NCI-H2107 treated with DMSO at 0.1 percent for 48 hours (cell line): ENCODE results near the gene ENOX2.
"Not testable (repeated sequence)": the region's sequence is repeated elsewhere in the genome, so short reads cannot be mapped to it uniquely, and the experiment has no call there.

Experiments
- DNase-seq: peaks from one replicate; lab custom pipeline; 2025; ENCODE audit not compliant: unreplicated experiment; lab: John Stamatoyannopoulos, UW

ENOX2 gene

GRCh38 chrX:130902783-130903613 lies at the start of gene ENOX2:
Gene ENOX2 (minus strand): TSS chrX:130903209. CDS start chrX:130703216, 199,993 bp downstream.
- DNase-seq = peak; percentile 98

GRCh38 chrX:130952266-130953043 lies 49.4 kb upstream of the ENOX2 start:
- DNase-seq = no peak

DNA sequence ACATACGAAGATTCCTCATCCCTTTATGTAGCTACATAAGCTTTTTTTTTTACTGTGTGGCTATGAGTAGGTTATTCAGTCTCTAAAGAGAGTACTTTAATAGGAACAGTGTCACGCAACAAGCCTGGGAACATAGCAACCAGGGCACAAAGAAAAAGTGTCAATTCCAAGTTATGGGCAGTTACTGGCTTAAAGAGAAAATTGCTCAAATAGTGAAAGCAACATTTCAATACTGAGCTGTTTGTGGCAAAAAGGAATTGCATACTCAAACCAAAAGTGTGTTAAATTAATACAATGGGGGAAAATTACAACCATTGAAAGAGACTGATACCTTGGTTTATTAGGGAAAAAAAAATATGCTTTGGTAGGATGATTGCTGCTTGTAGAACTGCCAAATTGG lies 41.2 kb upstream of the ENOX2 start:
- no peak for DNase-seq

GRCh38 chrX:130937101-130937500 lies 34.1 kb upstream of the ENOX2 start:
- no peak for DNase-seq

- no peak for DNase-seq
Measured at GRCh38 chrX:130933358-130933757, 30.3 kb upstream of the ENOX2 start.

- DNase-seq = not testable (repeated sequence)
Measured at GRCh38 chrX:130920405-130920804, 17.4 kb upstream of the ENOX2 start.

GRCh38 chrX:130919676-130920075 lies 16.7 kb upstream of the ENOX2 start:
- not testable (repeated sequence) for DNase-seq

DNA sequence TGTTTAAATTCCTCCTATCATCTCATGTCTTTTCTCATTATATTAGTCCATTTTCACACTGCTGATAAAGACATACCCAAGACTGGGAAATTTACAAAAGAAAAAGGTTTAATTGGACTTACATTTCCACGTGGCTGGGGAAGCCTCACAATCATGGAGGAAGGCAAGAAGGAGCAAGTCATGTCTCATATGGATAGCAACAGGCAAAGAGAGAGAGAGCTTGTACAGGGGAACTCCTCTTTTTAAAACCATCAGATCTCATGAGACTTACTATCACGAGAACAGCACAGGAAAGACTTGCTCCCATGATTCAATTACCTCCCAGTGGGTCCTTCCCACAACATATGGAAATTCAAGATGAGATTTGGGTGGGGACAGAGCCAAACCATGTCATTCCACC lies 15.5 kb upstream of the ENOX2 start:
- DNase-seq = not testable (repeated sequence)

GRCh38 chrX:130916636-130917422 lies 13.8 kb upstream of the ENOX2 start:
- peak; percentile 60 for DNase-seq

- DNase-seq = no peak
Measured at GRCh38 chrX:130915302-130915701, 12.3 kb upstream of the ENOX2 start.

GRCh38 chrX:130909469-130910136 lies 6.6 kb upstream of the ENOX2 start:
- DNase-seq = no peak

GRCh38 chrX:130906776-130907175 lies 3.8 kb upstream of the ENOX2 start:
- no peak for DNase-seq

DNA sequence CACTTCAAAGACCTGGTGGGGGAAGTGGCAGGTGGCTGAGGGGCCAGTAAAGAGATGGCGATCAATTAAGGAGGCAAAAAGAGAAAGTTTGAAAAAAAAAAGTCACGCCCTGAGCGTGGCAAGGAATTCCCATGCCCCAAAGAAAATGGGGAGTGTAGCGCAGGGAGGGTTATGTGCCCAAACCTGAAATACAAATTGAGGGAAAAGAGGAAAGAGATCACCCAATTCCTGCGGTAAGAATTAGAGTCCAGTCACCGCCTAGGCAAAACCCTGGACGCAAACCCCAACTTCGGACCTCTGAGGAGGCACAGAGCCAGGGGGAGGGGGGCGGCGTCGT lies 595 bp downstream of the ENOX2 start:
- DNase-seq = no peak

GRCh38 chrX:130896802-130897501 lies 6.1 kb downstream of the ENOX2 start:
- DNase-seq = peak; percentile 17

DNA sequence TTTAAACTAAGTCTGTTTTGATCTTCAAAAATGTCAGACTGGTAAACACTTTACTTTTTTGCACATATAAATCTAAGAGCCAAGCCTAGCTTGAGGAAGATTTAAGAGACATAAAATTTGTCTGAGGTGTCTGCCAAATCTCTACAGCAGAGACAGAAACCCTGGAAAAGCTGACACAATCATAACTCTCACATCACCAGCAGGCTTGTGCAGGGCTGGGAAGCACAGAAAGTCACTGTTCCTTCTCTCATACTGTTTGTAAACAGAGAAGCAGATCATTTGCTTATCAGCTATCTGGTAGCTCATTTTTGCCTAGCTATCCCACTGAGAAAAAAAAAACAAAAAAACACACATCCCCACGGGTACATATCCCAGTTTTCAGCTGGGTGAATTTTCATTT lies 7.0 kb downstream of the ENOX2 start:
- DNase-seq = no peak

- DNase-seq = no peak
Measured at GRCh38 chrX:130895299-130895698, 7.7 kb downstream of the ENOX2 start.

GRCh38 chrX:130893356-130894085 lies 9.5 kb downstream of the ENOX2 start:
- DNase-seq = no peak

- peak; percentile 91 for DNase-seq
Measured at GRCh38 chrX:130887376-130887775, 15.6 kb downstream of the ENOX2 start.

- peak; percentile 53 for DNase-seq
Measured at GRCh38 chrX:130885996-130886395, 17.0 kb downstream of the ENOX2 start.

DNA sequence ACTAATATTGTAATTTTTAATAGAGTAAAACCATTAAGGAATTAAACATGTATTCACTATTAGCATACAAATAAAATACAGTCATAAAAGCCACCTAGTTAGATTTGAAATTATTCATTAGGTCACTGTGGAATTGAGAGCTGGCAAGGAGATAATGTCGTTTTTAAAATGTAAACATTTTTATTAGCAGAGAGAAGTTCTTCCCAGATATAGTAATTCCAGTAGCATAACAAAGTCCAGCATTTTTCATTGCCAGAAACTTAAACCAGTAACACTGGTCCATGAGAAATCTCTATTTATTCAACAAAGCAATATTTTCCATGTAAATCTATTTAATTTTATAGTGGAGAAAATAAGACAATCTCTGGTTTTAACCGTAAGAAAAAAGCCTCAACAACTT lies 17.5 kb downstream of the ENOX2 start:
- no peak for DNase-seq
